GM12878 (cell line): ENCODE results near the gene TMEM37. TPM values are rescaled to one million over a fixed set of nuclear protein-coding genes. Genes with fewer than 3 reads are reported as not detected.

Source experiments
- ATAC-seq: fragments of 200-7000 bp; cut with Tn5 transposase; 3 replicates; pipeline ENCODE4 v1.9.1; 2020; ENCODE audit warnings: mild to moderate bottlenecking, moderate library complexity
- BruUV-seq: library from RNA; stranded (reverse); fragments of 400-500 nt; replicated peaks from 2 replicates; lab custom pipeline; 2021; lab: Mats Ljungman, UMichigan
- CTCF ChIA-PET: fragments of 300-600 bp; sonication (Branson Sonifier 250); formaldehyde crosslinking; extraction: SDS; loops from one replicate; lab custom pipeline; 2021; ENCODE audit warnings: inconsistent platforms; lab: Yijun Ruan, JAX
- POLR2A ChIA-PET: fragments of 350-600 bp; formaldehyde crosslinking; extraction: SDS; loops from one replicate; lab custom pipeline; 2021; ENCODE audit warnings: inconsistent platforms; lab: Charles Lee
- RAD21 ChIA-PET: fragments of 300-600 bp; sonication (Branson Sonifier 250); formaldehyde crosslinking; loops from one replicate; lab custom pipeline; 2023; ENCODE audit warnings: antibody characterized with exemption; ENCODE audit not compliant: unreplicated experiment; lab: Charles Lee
- SMC1A ChIA-PET: fragments of 300-600 bp; sonication (Branson Sonifier 250); formaldehyde crosslinking; loops from one replicate; lab custom pipeline; 2023; ENCODE audit not compliant: unreplicated experiment, uncharacterized antibody; lab: Charles Lee
- DNase-seq: peaks from one replicate; pipeline ENCODE4 v3.0.0-alpha.2; 2011; ENCODE audit warnings: low read depth, low spot score
- FAIRE-seq: peaks from 3 replicates; lab custom pipeline; 2011; peaks lifted over from hg19 to GRCh38; lab: Jason Lieb, UNC
- H2AFZ ChIP-seq: 2 replicates; pipeline ENCODE4 v1.6.0; 2011; ENCODE audit warnings: low read depth, low read length, control low read depth; ENCODE audit not compliant: control insufficient read depth
- H3K27ac ChIP-seq: 2 replicates; pipeline ENCODE4 v1.5.1; 2011; ENCODE audit warnings: control low read depth; ENCODE audit not compliant: control insufficient read depth, insufficient read depth
- H3K27me3 ChIP-seq, 2 experiments: replicated peaks in 1 of 2; 2 replicates each; pipeline versions ENCODE4 v1.6.0 to v1.6.1; 2011; ENCODE audit warnings: low read length in 1 of 2; ENCODE audit not compliant: control insufficient read depth in 2 of 2, insufficient read depth in 2 of 2
- H3K36me3 ChIP-seq, 2 experiments: 2 replicates each; pipeline ENCODE4 v1.5.1; 2011; ENCODE audit warnings: low read length in 1 of 2; ENCODE audit not compliant: control insufficient read depth in 2 of 2, insufficient read depth in 2 of 2
- H3K4me1 ChIP-seq: 2 replicates; pipeline ENCODE4 v1.6.1; 2011; ENCODE audit warnings: mild to moderate bottlenecking, low read length, moderate library complexity, mixed read lengths; ENCODE audit not compliant: control insufficient read depth, insufficient read depth
- H3K4me2 ChIP-seq: 2 replicates; pipeline ENCODE4 v1.6.0; 2011; ENCODE audit warnings: control low read depth; ENCODE audit not compliant: control insufficient read depth, insufficient read depth
- H3K4me3 ChIP-seq: fragments of 200-600 bp; sonication (generic); 2 replicates; pipeline ENCODE4 v1.5.1; 2016
- H3K79me2 ChIP-seq: 2 replicates; pipeline ENCODE4 v1.6.0; 2011; ENCODE audit warnings: low read length; ENCODE audit not compliant: control insufficient read depth, insufficient read depth
- H3K9ac ChIP-seq: 2 replicates; pipeline ENCODE4 v1.8.0; 2011; ENCODE audit warnings: low read length, control low read depth, mixed read lengths; ENCODE audit not compliant: control insufficient read depth, insufficient read depth
- H3K9me3 ChIP-seq: replicated peaks from 3 replicates; pipeline ENCODE4 v1.5.1; 2011; ENCODE audit warnings: mild to moderate bottlenecking, low read length; ENCODE audit not compliant: control insufficient read depth, insufficient read depth
- H4K20me1 ChIP-seq: 2 replicates; pipeline ENCODE4 v1.6.0; 2011; ENCODE audit not compliant: control insufficient read depth, insufficient read depth
- CHD1 ChIP-seq: IDR thresholded peaks from 2 replicates; pipeline ENCODE4 v1.6.1; 2012; ENCODE audit warnings: low read depth, low read length, improper control_type of control experiment
- HSF1 ChIP-seq: fragments of 150-350 bp; IDR thresholded peaks from 2 replicates; pipeline ENCODE4 v1.6.1; 2014; ENCODE audit warnings: mild to moderate bottlenecking, low read depth, low read length
- NR2C2 ChIP-seq: IDR thresholded peaks from 2 replicates; pipeline ENCODE4 v1.6.1; 2011; ENCODE audit warnings: borderline replicate concordance, low read depth; ENCODE audit not compliant: control insufficient read depth, insufficient read length
- WGBS: methylation state at CpG from one replicate; pipeline ENCODE4 v1.1.6; 2016; ENCODE audit warnings: low lambda C conversion rate; ENCODE audit not compliant: insufficient replicate concordance, insufficient coverage; ENCODE audit errors: missing lambda C conversion rate; 5-methylcytosine and 5-hydroxymethylcytosine counted together
- in situ Hi-C: fragments of 300-500 bp; cut with MboI; formaldehyde crosslinking; loops from 9 replicates; pipeline ENCODE4 v1.14.3; 2018; ENCODE audit warnings: mixed read lengths
- intact Hi-C: fragments of 100-400 bp; cut with micrococcal nuclease; formaldehyde crosslinking; loops from one replicate; pipeline ENCODE4 v1.14.2; 2022; ENCODE audit not compliant: unreplicated experiment
- polyA plus RNA-seq, 11 experiments: library from polyadenylated mRNA; depleted of rRNA in 4 of 11; unstranded in 6 of 11; stranded (reverse) in 5 of 11; fragments of >200 nt; fragmentation: Nextera tagmentation in 4 of 11; fragmentation: Illumina TruSeq in 1 of 11; extraction: Ambion mirVana in 4 of 11; extraction: Trizol in 1 of 11; gene quantifications; 1 replicate in 1 of 11; 2 replicates in 10 of 11; pipeline versions ENCODE4 v1.2.1 to v1.2.3, GENCODE V29; 2011 to 2016; ENCODE audit warnings: inconsistent platforms in 2 of 11, missing spikeins in 2 of 11, low read depth in 1 of 11
- total RNA-seq, 4 experiments: library from RNA; depleted of rRNA in 3 of 4; stranded (reverse); fragments of >200 nt in 3 of 4; fragmentation: Illumina TruSeq in 1 of 4; extraction: Trizol in 1 of 4; gene quantifications; 2 replicates each; pipeline versions ENCODE4 v1.2.1 to v1.2.3, GENCODE V29; 2013 to 2021

Gene TMEM37
- total and polyA plus RNA-seq, 10 of the 15 experiments (the other 5 are each of a cell fraction or from before 2014, with no cell fraction given): 0.07 to 0.67 (median 0.24) TPM; not detected in 3

GRCh38 chr2:119446037-119446436 lies 14.4 kb downstream of the TMEM37 start:
- RAD21 ChIA-PET: no interaction called here
- BruUV-seq: no TSS peak

GRCh38 chr2:119448427-119449141 lies 16.9 kb downstream of the TMEM37 start:
- H3K9me3 ChIP-seq: no peaks in the 10 kb centered on the region
- in situ Hi-C loops: no loop called here
- no peak overlapping the region for H3K27ac ChIP-seq
- no peak overlapping the region for H3K9ac ChIP-seq
- CTCF ChIA-PET: no interaction called here
- ATAC-seq: no peak
- no peaks in the 10 kb centered on the region; a peak in 1 of 4 replicates for H3K36me3 ChIP-seq
- no peak for TF ChIP-seq HSF1
- TF ChIP-seq, all 136 proteins: peak for 0
- Histone ChIP-seq H2AFZ (no peak overlapping the region), H3K4me1 (no peaks in the 10 kb centered on the region), H3K79me2 (no peaks in the 10 kb centered on the region), H3K4me3 (no peak overlapping the region), H4K20me1 (no peaks in the 10 kb centered on the region), H3K4me2 (no peak overlapping the region), H3K27me3 (peaks cover 0 to 3% of the 10 kb centered on the region in 2 experiments; a peak in 3 of 4 replicates)
- BruUV-seq: no TSS peak
- intact Hi-C loops: no loop called here
- WGBS: 61% methylated on average over 9 of the region's 9 CpGs
- SMC1A ChIA-PET: interaction anchor here (1.3 kb wide), 1 partner anchor 22 kb away, joined by 3 read pairs; no protein-coding TSS in a partner anchor
- RAD21 ChIA-PET: no interaction called here
- DNase-seq: no peak
- FAIRE-seq: no peak
- POLR2A ChIA-PET: no interaction called here

More at GRCh38 chr2:119446037-119446436, 14.4 kb downstream of the TMEM37 start:
- H3K9me3 ChIP-seq: no peaks in the 10 kb centered on the region
- no peak overlapping the region for H3K27ac ChIP-seq
- no peak overlapping the region for H2AFZ ChIP-seq
- ATAC-seq: no peak
- no peaks in the 10 kb centered on the region; a peak in 1 of 4 replicates for H3K36me3 ChIP-seq
- SMC1A ChIA-PET: interaction anchor here (1.0 to 1.5 kb wide), 2 partner anchors 25 to 31 kb away, joined by 4 read pairs; no protein-coding TSS in a partner anchor
- no peak overlapping the region for H3K4me2 ChIP-seq
- no peaks in the 10 kb centered on the region for H4K20me1 ChIP-seq
- in situ Hi-C loops: no loop called here
- no peaks in the 10 kb centered on the region; a peak in 2 of 4 replicates for H3K27me3 ChIP-seq
- TF ChIP-seq CHD1 (no peak), NR2C2 (no peak)
- TF ChIP-seq, all 136 proteins: peak for 0
- WGBS: 56% methylated on average over 9 of the region's 9 CpGs
- FAIRE-seq (no peak), DNase-seq (no peak)
- POLR2A ChIA-PET: no interaction called here
- CTCF ChIA-PET: no interaction called here
- no peaks in the 10 kb centered on the region for H3K4me1 ChIP-seq
- H3K9ac ChIP-seq: no peak overlapping the region
- H3K79me2 ChIP-seq: no peaks in the 10 kb centered on the region
- no peak overlapping the region for H3K4me3 ChIP-seq
- intact Hi-C loops: no loop called here
